MM.1S (cell line): ENCODE results near the gene KIF21B.

Experiments used
- EZH2phosphoT487 ChIP-seq: fragments of 300-600 bp; sonication (generic); IDR thresholded peaks from 2 replicates; pipeline ENCODE4 v1.6.1; 2018; ENCODE audit warnings: antibody characterized with exemption, low read length
- TF ChIP-seq, protein P1 (sequence below): fragments of 300-600 bp; sonication (generic); IDR thresholded peaks from 2 replicates; pipeline ENCODE4 v1.5.1; 2016; ENCODE audit warnings: antibody characterized with exemption, low read length, mixed read lengths

- TF ChIP-seq, protein P1, sequence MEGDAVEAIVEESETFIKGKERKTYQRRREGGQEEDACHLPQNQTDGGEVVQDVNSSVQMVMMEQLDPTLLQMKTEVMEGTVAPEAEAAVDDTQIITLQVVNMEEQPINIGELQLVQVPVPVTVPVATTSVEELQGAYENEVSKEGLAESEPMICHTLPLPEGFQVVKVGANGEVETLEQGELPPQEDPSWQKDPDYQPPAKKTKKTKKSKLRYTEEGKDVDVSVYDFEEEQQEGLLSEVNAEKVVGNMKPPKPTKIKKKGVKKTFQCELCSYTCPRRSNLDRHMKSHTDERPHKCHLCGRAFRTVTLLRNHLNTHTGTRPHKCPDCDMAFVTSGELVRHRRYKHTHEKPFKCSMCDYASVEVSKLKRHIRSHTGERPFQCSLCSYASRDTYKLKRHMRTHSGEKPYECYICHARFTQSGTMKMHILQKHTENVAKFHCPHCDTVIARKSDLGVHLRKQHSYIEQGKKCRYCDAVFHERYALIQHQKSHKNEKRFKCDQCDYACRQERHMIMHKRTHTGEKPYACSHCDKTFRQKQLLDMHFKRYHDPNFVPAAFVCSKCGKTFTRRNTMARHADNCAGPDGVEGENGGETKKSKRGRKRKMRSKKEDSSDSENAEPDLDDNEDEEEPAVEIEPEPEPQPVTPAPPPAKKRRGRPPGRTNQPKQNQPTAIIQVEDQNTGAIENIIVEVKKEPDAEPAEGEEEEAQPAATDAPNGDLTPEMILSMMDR = no peak
- TF ChIP-seq EZH2phosphoT487 = no peak
These were observed 62.6 kb downstream of the KIF21B start for GRCh38 chr1:200960948-200961340.
